NCI-H1930 (cell line): ENCODE data around the gene RTL3.

Experiments
- DNase-seq, 2 experiments: peaks; one replicate each; lab custom pipeline; 2025; lab: John Stamatoyannopoulos, UW

RTL3 gene

DNA sequence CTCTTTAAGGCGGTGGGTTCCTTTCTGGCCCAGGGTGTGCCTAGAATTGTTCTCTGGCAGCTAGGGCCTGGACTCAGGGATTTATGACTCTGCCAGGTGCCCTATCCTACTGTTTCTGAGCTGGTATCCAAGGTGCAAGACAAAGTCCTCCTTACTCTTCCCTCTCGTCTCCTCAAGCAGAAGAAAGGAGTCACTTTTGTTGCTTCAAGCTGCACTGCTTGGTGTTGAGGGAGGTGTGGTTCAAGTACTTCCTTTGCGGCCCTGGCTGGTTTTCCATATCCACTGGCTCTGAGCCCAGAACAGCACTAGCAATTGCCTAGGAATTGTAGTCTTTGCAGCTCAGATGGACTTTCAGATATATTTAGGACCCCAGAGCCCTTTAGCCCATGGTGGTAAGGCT is 39.3 kb downstream of the RTL3 start:
- no peak for DNase-seq

DNA sequence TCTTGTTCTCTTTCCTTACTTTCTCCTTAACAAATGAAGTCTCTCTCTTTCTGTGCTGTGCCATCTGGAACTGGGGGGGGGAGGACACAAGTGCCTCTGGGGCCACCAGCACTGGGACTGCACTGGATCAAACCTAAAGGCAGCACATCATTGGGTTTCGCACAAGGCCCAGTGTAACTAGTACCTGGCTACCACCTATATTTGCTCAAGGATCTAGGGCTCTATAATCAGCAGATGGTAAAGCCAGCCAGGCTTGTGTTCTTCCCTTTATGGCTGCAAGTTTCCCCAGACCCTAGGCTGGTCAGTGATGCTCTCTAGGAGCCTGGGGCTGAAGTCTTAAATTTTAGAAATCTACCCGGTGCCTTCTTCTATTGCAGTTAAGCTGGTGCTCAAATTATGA is 40.1 kb downstream of the RTL3 start:
- DNase-seq: no peak

DNA sequence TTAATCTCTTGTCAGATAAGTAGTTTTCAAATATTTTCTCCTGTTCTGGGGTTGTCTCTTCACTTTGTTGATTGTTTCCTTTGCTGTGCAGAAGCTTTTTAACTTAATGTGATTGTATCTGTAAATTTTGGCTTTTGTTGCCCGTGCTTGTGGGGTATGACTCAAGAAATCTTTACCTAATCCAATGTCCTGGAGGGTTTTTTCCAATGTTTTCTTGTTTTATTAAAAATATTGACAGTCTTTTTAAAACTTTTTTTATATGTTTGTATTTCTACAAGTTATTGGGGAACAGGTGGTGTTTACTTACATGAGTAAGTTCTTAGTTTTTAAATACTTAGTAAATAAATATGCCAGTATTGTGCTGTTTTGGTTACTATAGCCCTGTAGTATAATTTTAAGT is 44.9 kb downstream of the RTL3 start:
- no peak for DNase-seq
